ENCODE results near the gene SIGLEC12. TPM values are rescaled to one million over a fixed set of nuclear protein-coding genes. Genes with fewer than 3 reads are reported as not detected.

The SIGLEC12 gene
- total and polyA plus RNA-seq, 10 donors, result 2.0 to 65.1 (median 6.2) TPM

- no peaks in the 10 kb centered on the region for H3K9me3 ChIP-seq
- TF ChIP-seq CTCF (IDR thresholded peaks at IDR 0.05 in 8 of 11, conservative IDR thresholded peaks at IDR 0.05 in 3 of 11) (no peak), POLR2AphosphoS5 (IDR thresholded peaks at IDR 0.05) (no peak), POLR2A (IDR thresholded peaks at IDR 0.05) (no peak)
- DNase-seq, result no peak
- no peaks in the 10 kb centered on the region for H3K4me1 ChIP-seq
- no peak overlapping the region for H3K4me3 ChIP-seq
- H3K36me3 ChIP-seq, result no peaks in the 10 kb centered on the region
- peaks cover 0 to 33% (median 0%) of the 10 kb centered on the region in 7 donors for H3K27me3 ChIP-seq (replicated peaks in 1 of 7)
- 69 to 84% (median 79%) methylated on average over 3 of the region's 3 CpGs for WGBS, 5 donors
- no peak overlapping the region for H3K27ac ChIP-seq
- intact Hi-C loops (cut with DNase I; ENCODE audit: low total_unique reads), result no loop called here
These were observed 13.1 kb downstream of the SIGLEC12 start for GRCh38 chr19:51488491-51488890.

GRCh38 chr19:51485960-51486660, 15.5 kb downstream of the SIGLEC12 start:
- H3K4me1 ChIP-seq, result no peaks in the 10 kb centered on the region
- H3K27ac ChIP-seq, result no peak overlapping the region
- intact Hi-C loops (cut with DNase I; ENCODE audit: low total_unique reads), result no loop called here
- no peaks in the 10 kb centered on the region for H3K9me3 ChIP-seq
- TF ChIP-seq CTCF (IDR thresholded peaks at IDR 0.05 in 8 of 11, conservative IDR thresholded peaks at IDR 0.05 in 3 of 11) (no peak), POLR2A (IDR thresholded peaks at IDR 0.05) (no peak), POLR2AphosphoS5 (IDR thresholded peaks at IDR 0.05) (no peak)
- WGBS, 5 donors, result 78 to 82% (median 80%) methylated on average over 5 of the region's 5 CpGs
- DNase-seq, result no peak
- no peak overlapping the region for H3K4me3 ChIP-seq
- peaks cover 0 to 52% (median 0%) of the 10 kb centered on the region in 7 donors for H3K27me3 ChIP-seq (replicated peaks in 1 of 7)
- no peaks in the 10 kb centered on the region for H3K36me3 ChIP-seq

- Histone ChIP-seq H3K4me3 (no peak overlapping the region), H3K4me1 (no peaks in the 10 kb centered on the region), H3K27ac (no peak overlapping the region), H3K9me3 (peaks cover 0 to 4% (median 0%) of the 10 kb centered on the region in 8 donors), H3K27me3 (replicated peaks in 1 of 7) (peaks cover 0 to 73% (median 3%) of the 10 kb centered on the region in 7 donors), H3K36me3 (no peaks in the 10 kb centered on the region)
- DNase-seq, result no peak
- TF ChIP-seq POLR2AphosphoS5 (IDR thresholded peaks at IDR 0.05) (no peak), CTCF (IDR thresholded peaks at IDR 0.05 in 8 of 11, conservative IDR thresholded peaks at IDR 0.05 in 3 of 11) (no peak), POLR2A (IDR thresholded peaks at IDR 0.05) (no peak)
- WGBS, 5 donors, result 36 to 52% (median 40%) methylated on average over 8 of the region's 8 CpGs
- intact Hi-C loops (cut with DNase I; ENCODE audit: low total_unique reads), result no loop called here
These were observed 21.0 kb downstream of the SIGLEC12 start for GRCh38 chr19:51480590-51480989.

- intact Hi-C loops (cut with DNase I; ENCODE audit: low total_unique reads), result no loop called here
- WGBS, 5 donors, result 77 to 85% (median 81%) methylated on average over 12 of the region's 12 CpGs
These were observed 21.9 kb downstream of the SIGLEC12 start for GRCh38 chr19:51479531-51480331.

More at GRCh38 chr19:51479531-51480331, 21.9 kb downstream of the SIGLEC12 start:
- no peak overlapping the region for H3K27ac ChIP-seq
- peaks cover 0 to 4% (median 0%) of the 10 kb centered on the region in 8 donors for H3K9me3 ChIP-seq
- DNase-seq, result no peak
- no peak for TF ChIP-seq POLR2AphosphoS5 (IDR thresholded peaks at IDR 0.05)
- H3K36me3 ChIP-seq, result no peaks in the 10 kb centered on the region
- no peaks in the 10 kb centered on the region for H3K4me1 ChIP-seq
- H3K27me3 ChIP-seq (replicated peaks in 1 of 7), result peaks cover 0 to 64% (median 3%) of the 10 kb centered on the region in 7 donors
- no peak overlapping the region for H3K4me3 ChIP-seq
